GM12878 (cell line): ENCODE measurements around the gene SLC22A7. TPM values are rescaled to one million over a fixed set of nuclear protein-coding genes. Genes with fewer than 3 reads are reported as not detected.

Experiments used
- ATF7 ChIP-seq: fragments of 450-650 bp; IDR thresholded peaks from 2 replicates; pipeline ENCODE4 v1.6.1; 2016; ENCODE audit warnings: low read depth, mild to moderate bottlenecking
- BCL11A ChIP-seq: IDR thresholded peaks from 2 replicates; pipeline ENCODE4 v1.6.1; 2011; ENCODE audit warnings: low read depth, low read length
- BRCA1 ChIP-seq: IDR thresholded peaks from 2 replicates; pipeline ENCODE4 v1.6.1; 2011; ENCODE audit warnings: low read depth, low read length, improper control_type of control experiment
- CREB1 ChIP-seq: IDR thresholded peaks from 2 replicates; pipeline ENCODE4 v1.6.1; 2012; ENCODE audit warnings: low read depth, mild to moderate bottlenecking, inconsistent platforms
- CREM ChIP-seq: IDR thresholded peaks from 2 replicates; pipeline ENCODE4 v1.6.1; 2014; ENCODE audit warnings: antibody characterized with exemption, low read depth
- EP300 ChIP-seq, 2 experiments: fragments of 150-350 bp in 1 of 2; IDR thresholded peaks; 2 replicates each; pipeline ENCODE4 v1.6.1; 2011 to 2012; ENCODE audit warnings: low read depth in 2 of 2, low read length in 2 of 2, borderline replicate concordance in 1 of 2, improper control_type of control experiment in 1 of 2, inconsistent platforms in 1 of 2; ENCODE audit not compliant: control insufficient read depth in 1 of 2
- IKZF1 ChIP-seq: fragments of 450-650 bp; conservative IDR thresholded peaks from 2 replicates; pipeline ENCODE4 v1.6.1; 2017; ENCODE audit warnings: antibody characterized with exemption, mild to moderate bottlenecking
- IRF4 ChIP-seq: IDR thresholded peaks from 2 replicates; pipeline ENCODE4 v1.6.1; 2011; ENCODE audit warnings: low read depth, low read length
- LARP7 ChIP-seq: fragments of 450-650 bp; IDR thresholded peaks from 2 replicates; pipeline ENCODE4 v1.6.1; 2017; ENCODE audit warnings: mild to moderate bottlenecking
- MEF2A ChIP-seq: IDR thresholded peaks from 2 replicates; pipeline ENCODE4 v1.6.1; 2011; ENCODE audit warnings: low read depth, mild to moderate bottlenecking, low read length, moderate library complexity; ENCODE audit not compliant: insufficient read depth
- POLR2AphosphoS5 ChIP-seq: IDR thresholded peaks from 2 replicates; pipeline ENCODE4 v1.6.1; 2011; ENCODE audit warnings: mild to moderate bottlenecking, low read length, inconsistent platforms
- RCOR1 ChIP-seq: conservative IDR thresholded peaks from 2 replicates; pipeline ENCODE4 v1.6.1; 2012; ENCODE audit warnings: low read depth, low read length, improper control_type of control experiment
- SMAD1 ChIP-seq: fragments of 450-650 bp; IDR thresholded peaks from 2 replicates; pipeline ENCODE4 v1.6.1; 2018; ENCODE audit warnings: mild to moderate bottlenecking, low read depth; ENCODE audit not compliant: partially characterized antibody
- SMARCA5 ChIP-seq: fragments of 450-650 bp; IDR thresholded peaks from 2 replicates; pipeline ENCODE4 v1.6.1; 2017; ENCODE audit warnings: mild to moderate bottlenecking
- SPI1 ChIP-seq: IDR thresholded peaks from 2 replicates; pipeline ENCODE4 v1.6.1; 2011; ENCODE audit warnings: low read depth, mild to moderate bottlenecking, low read length, moderate library complexity, borderline replicate concordance; ENCODE audit not compliant: insufficient read depth
- ZNF274 ChIP-seq: IDR thresholded peaks from one replicate; pipeline ENCODE4 v1.8.0; 2011; ENCODE audit not compliant: insufficient read length, insufficient read depth
- polyA plus RNA-seq, 11 experiments: library from polyadenylated mRNA; depleted of rRNA in 4 of 11; unstranded in 6 of 11; stranded (reverse) in 5 of 11; fragments of >200 nt; fragmentation: Nextera tagmentation in 4 of 11; fragmentation: Illumina TruSeq in 1 of 11; extraction: Ambion mirVana in 4 of 11; extraction: Trizol in 1 of 11; gene quantifications; 1 replicate in 1 of 11; 2 replicates in 10 of 11; pipeline versions ENCODE4 v1.2.1 to v1.2.3, GENCODE V29; 2011 to 2016; ENCODE audit warnings: inconsistent platforms in 2 of 11, missing spikeins in 2 of 11, low read depth in 1 of 11
- total RNA-seq, 4 experiments: library from RNA; depleted of rRNA in 3 of 4; stranded (reverse); fragments of >200 nt in 3 of 4; fragmentation: Illumina TruSeq in 1 of 4; extraction: Trizol in 1 of 4; gene quantifications; 2 replicates each; pipeline versions ENCODE4 v1.2.1 to v1.2.3, GENCODE V29; 2013 to 2021
- TF ChIP-seq, protein P1 (sequence below): fragments of 450-650 bp; IDR thresholded peaks from 2 replicates; pipeline ENCODE4 v1.6.1; 2014; ENCODE audit warnings: mild to moderate bottlenecking
- TF ChIP-seq, protein P2 (sequence below): fragments of 450-650 bp; IDR thresholded peaks from 2 replicates; pipeline ENCODE4 v1.6.1; 2016; ENCODE audit warnings: mild to moderate bottlenecking
- TF ChIP-seq, protein P3 (sequence below): fragments of 450-650 bp; IDR thresholded peaks from 2 replicates; pipeline ENCODE4 v1.6.1; 2017; ENCODE audit warnings: mild to moderate bottlenecking, moderate library complexity
- TF ChIP-seq, protein P4 (sequence below): fragments of 450-650 bp; IDR thresholded peaks from 2 replicates; pipeline ENCODE4 v1.6.1; 2018; ENCODE audit warnings: borderline replicate concordance, mild to moderate bottlenecking; ENCODE audit not compliant: partially characterized antibody
- TF ChIP-seq, protein P5 (sequence below): IDR thresholded peaks from 2 replicates; pipeline ENCODE4 v1.6.1; 2011; ENCODE audit warnings: borderline replicate concordance, low read depth, mild to moderate bottlenecking, moderate library complexity, low read length; ENCODE audit not compliant: insufficient read depth, poor library complexity, severe bottlenecking

The SLC22A7 gene
- total and polyA plus RNA-seq, 10 of the 15 experiments (the other 5 are each of a cell fraction or from before 2014, with no cell fraction given), result 0.08 to 0.31 TPM; not detected in 8

DNA sequence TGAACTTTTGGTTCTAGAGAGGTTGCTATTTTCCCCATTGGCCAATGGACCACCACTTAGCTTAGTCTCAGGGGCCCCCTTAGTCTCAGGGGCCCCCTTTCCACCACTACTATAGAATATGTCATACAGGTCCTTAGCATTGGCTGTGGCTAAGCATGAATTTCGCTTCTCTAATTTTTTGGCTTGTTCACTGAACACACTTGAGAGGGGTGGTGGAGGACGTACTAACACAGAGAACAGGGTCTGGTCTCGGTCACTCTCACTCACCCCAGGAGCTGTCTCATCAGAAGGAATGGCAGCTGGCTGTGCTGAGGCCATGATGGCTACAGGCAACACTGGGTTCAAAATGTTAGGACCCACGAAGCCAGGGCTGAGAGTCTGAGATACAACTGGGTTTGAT is 41.1 kb downstream of the SLC22A7 start (continued):
- no peak for TF ChIP-seq BRCA1
- 0 out of 2 replicates have a peak, but pooled peaks have one; percentile 15 for TF ChIP-seq CREM
- 0 out of 2 replicates have a peak, but pooled peaks have one; percentile 3 for TF ChIP-seq SMARCA5
- 0 out of 2 replicates have a peak, but pooled peaks have one; percentile 28 for TF ChIP-seq CREB1
- TF ChIP-seq BCL11A, result peak; percentile 54; the same call in 1 of the 2 replicates
- TF ChIP-seq EP300 (IDR thresholded peaks at IDR 0.05; ENCODE audit: borderline replicate concordance in 1 of 2, control insufficient read depth in 1 of 2, low read depth in 2 of 2, low read length in 2 of 2), result peak; percentile 42 to 66; a peak in 1 of 4 replicates
- no peak for TF ChIP-seq ZNF274
- TF ChIP-seq, protein P1, sequence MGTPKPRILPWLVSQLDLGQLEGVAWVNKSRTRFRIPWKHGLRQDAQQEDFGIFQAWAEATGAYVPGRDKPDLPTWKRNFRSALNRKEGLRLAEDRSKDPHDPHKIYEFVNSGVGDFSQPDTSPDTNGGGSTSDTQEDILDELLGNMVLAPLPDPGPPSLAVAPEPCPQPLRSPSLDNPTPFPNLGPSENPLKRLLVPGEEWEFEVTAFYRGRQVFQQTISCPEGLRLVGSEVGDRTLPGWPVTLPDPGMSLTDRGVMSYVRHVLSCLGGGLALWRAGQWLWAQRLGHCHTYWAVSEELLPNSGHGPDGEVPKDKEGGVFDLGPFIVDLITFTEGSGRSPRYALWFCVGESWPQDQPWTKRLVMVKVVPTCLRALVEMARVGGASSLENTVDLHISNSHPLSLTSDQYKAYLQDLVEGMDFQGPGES, result no peak
- TF ChIP-seq, protein P2, sequence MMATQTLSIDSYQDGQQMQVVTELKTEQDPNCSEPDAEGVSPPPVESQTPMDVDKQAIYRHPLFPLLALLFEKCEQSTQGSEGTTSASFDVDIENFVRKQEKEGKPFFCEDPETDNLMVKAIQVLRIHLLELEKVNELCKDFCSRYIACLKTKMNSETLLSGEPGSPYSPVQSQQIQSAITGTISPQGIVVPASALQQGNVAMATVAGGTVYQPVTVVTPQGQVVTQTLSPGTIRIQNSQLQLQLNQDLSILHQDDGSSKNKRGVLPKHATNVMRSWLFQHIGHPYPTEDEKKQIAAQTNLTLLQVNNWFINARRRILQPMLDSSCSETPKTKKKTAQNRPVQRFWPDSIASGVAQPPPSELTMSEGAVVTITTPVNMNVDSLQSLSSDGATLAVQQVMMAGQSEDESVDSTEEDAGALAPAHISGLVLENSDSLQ, result peak; percentile 58; the same call in 1 of the 2 replicates
- peak; percentile 62 for TF ChIP-seq SMAD1
- TF ChIP-seq, protein P3, sequence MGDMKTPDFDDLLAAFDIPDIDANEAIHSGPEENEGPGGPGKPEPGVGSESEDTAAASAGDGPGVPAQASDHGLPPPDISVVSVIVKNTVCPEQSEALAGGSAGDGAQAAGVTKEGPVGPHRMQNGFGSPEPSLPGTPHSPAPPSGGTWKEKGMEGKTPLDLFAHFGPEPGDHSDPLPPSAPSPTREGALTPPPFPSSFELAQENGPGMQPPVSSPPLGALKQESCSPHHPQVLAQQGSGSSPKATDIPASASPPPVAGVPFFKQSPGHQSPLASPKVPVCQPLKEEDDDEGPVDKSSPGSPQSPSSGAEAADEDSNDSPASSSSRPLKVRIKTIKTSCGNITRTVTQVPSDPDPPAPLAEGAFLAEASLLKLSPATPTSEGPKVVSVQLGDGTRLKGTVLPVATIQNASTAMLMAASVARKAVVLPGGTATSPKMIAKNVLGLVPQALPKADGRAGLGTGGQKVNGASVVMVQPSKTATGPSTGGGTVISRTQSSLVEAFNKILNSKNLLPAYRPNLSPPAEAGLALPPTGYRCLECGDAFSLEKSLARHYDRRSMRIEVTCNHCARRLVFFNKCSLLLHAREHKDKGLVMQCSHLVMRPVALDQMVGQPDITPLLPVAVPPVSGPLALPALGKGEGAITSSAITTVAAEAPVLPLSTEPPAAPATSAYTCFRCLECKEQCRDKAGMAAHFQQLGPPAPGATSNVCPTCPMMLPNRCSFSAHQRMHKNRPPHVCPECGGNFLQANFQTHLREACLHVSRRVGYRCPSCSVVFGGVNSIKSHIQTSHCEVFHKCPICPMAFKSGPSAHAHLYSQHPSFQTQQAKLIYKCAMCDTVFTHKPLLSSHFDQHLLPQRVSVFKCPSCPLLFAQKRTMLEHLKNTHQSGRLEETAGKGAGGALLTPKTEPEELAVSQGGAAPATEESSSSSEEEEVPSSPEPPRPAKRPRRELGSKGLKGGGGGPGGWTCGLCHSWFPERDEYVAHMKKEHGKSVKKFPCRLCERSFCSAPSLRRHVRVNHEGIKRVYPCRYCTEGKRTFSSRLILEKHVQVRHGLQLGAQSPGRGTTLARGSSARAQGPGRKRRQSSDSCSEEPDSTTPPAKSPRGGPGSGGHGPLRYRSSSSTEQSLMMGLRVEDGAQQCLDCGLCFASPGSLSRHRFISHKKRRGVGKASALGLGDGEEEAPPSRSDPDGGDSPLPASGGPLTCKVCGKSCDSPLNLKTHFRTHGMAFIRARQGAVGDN, result peak; percentile 96
- TF ChIP-seq, protein P4, sequence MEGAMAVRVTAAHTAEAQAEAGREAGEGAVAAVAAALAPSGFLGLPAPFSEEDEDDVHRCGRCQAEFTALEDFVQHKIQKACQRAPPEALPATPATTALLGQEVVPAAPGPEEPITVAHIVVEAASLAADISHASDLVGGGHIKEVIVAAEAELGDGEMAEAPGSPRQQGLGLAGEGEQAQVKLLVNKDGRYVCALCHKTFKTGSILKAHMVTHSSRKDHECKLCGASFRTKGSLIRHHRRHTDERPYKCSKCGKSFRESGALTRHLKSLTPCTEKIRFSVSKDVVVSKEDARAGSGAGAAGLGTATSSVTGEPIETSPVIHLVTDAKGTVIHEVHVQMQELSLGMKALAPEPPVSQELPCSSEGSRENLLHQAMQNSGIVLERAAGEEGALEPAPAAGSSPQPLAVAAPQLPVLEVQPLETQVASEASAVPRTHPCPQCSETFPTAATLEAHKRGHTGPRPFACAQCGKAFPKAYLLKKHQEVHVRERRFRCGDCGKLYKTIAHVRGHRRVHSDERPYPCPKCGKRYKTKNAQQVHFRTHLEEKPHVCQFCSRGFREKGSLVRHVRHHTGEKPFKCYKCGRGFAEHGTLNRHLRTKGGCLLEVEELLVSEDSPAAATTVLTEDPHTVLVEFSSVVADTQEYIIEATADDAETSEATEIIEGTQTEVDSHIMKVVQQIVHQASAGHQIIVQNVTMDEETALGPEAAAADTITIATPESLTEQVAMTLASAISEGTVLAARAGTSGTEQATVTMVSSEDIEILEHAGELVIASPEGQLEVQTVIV, result no peak
- no peak; the same call in 1 of the 2 replicates for TF ChIP-seq POLR2AphosphoS5
- 0 out of 2 replicates have a peak, but pooled peaks have one; percentile 27 for TF ChIP-seq MEF2A
- 0 out of 2 replicates have a peak, but pooled peaks have one; percentile 15 for TF ChIP-seq IRF4
- TF ChIP-seq ATF7, result peak; percentile 88
- peak; percentile 43 for TF ChIP-seq IKZF1
- no peak for TF ChIP-seq LARP7
- TF ChIP-seq, protein P5, sequence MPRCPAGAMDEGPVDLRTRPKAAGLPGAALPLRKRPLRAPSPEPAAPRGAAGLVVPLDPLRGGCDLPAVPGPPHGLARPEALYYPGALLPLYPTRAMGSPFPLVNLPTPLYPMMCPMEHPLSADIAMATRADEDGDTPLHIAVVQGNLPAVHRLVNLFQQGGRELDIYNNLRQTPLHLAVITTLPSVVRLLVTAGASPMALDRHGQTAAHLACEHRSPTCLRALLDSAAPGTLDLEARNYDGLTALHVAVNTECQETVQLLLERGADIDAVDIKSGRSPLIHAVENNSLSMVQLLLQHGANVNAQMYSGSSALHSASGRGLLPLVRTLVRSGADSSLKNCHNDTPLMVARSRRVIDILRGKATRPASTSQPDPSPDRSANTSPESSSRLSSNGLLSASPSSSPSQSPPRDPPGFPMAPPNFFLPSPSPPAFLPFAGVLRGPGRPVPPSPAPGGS, result peak; percentile 52
- peak; percentile 84 for TF ChIP-seq SPI1
- 0 out of 2 replicates have a peak, but pooled peaks have one; percentile 56 for TF ChIP-seq RCOR1
